COR-L47 (cell line): Measurements from ENCODE around the gene PDE7B.
"Not testable (repeated sequence)": the region's sequence is repeated elsewhere in the genome, so short reads cannot be mapped to it uniquely, and the experiment has no call there.

ENCODE experiments used
- DNase-seq: peaks from one replicate; lab custom pipeline; 2025; lab: John Stamatoyannopoulos, UW

PDE7B gene

DNA sequence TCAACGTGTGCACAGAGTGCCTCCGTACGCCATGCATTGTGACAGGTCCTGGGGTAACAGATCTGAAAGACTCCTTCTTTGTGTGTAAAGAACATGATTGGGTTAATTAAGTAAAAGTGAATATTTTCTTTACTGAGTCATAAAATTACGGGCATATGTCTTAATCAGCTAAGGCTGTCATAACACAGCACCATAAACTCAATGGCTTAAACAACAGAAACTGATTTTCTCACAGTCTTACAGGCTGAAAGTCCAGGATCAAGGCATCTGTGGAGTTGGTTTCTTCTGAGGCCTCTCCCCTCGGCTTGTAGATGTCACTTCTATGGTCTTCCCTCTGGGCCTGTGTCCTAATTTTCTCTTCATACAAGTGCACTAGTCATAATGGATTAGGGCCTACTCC is 221.7 kb downstream of the PDE7B start:
- no peak for DNase-seq

DNA sequence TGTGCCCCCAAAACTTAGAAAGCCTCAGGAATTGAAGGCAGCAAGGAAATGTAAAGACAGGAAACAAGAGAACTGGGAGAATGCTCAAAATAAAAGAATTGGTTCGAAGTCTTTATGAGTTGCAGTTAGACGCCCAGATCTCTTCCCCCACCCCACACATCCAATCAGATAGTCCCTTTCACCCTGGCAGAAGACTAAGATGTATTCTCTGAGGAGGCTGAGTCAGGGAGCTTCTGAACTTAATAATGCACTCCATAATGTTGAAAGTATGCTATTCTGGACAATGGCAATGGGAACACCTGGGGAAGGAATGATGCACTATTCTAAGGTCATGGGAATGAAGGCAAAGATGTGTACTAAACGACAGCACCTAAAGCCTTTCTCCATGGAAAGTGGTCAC is 225.0 kb downstream of the PDE7B start:
- no peak for DNase-seq

DNA sequence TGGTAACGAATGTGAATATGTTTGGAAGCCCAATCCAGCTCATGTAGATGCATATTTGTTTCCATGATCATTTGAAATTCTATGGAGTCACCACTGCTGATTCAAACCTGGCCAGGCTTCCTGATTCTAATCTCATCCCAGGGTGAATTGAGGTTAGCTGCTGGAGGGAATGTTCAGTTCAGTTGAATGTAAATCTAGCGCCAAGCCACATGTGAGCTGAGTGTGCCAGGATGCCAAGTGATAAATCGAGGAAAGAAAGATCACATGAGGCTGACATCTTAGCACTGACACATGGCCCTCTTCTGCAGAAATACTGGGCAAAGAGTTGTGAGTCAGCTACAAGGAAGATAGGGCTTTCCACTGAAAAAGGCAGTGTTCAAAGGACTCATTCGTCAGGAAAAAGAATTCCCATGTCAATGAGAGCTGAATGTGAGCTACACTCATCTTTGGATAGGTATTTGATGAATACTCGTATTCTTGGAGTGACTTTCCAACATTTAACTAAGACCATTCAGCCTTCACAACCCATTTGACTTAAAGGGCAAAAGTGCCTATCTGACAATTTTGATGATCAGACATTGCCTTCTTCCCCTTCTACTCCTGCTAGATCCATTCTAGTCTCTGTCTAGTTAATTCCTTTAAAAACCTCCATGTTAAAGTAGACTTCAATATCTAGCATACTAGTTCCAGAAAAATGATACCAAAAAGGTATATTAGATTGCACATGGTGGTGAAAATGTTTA is 226.5 kb downstream of the PDE7B start:
- DNase-seq = no peak

DNA sequence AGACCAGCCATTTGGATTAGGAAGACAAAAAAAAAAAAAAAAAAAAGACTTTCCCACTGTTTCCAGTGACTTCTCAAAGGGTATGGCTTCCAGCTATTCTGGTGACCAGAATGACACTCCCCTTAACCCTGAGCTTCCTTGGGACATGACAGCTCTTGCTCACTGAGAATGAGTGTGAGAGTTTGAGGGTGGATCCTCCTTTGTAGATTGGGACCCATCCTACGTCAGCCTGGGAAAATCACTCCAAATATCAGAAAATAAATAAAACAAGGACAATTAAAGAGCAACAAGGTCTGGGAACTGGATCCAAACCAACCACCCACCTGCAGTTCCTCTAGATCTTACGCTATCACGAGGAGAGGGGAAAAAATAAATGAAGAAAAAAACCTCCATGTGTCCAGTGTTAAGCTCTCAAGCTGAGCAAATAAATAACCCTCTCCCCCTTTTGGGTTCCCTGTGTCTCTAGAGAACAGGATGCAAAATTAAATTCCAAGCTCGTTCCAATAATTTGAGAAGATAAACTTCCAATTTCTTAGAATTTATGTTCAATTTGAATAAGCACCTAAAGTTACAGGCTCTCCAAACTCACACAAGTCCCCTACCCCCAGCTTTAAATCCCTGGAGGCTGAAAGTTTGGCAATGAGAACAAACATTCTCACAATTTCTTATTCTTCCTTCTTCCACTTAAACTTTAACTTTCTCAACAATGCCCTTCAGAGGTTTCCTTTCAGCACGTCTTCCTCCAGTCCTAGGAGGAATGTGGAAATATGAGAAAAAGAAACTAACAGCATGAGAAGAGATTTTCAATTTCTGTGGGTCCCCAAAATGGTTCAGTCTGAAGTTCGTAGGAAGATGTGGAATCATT is 228.4 kb downstream of the PDE7B start:
- no peak for DNase-seq

DNA sequence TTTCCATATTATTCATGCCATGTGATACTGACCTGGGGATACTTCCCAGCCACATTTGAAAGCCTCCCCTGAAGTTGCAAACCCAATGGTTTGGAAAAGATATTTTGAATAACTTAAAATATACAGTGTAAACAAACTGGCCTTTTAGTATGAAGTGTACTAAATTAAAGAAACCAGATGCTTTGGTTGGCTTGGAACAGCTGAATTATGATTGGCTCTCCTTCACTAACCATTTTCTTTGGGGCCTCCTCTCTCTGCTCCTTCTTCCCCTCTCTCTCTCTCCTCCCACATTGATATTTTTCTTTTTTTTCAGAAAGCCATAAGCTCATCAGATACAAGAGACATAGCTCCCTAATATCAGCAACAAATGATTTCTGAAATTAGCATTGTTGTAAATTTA is 232.0 kb downstream of the PDE7B start:
- DNase-seq = no peak

DNA sequence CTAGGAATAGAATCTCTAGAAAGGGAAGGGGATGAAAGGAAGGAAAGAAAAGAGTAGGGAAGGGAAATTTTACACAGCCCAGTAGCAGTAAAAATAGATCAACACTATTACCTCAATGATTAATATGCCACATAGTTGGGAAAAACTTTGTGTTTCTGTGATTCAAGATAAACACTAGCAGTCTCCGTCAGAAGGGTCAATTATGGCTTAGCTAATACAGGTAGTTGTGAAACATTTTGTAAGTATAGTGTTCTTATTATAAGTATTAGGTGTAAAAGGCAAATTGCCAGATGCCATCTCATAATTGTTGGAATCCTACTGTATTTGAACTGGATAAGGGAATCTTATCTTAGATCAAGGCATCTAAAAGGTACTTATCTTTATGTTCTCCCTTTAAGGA is 232.9 kb downstream of the PDE7B start:
- DNase-seq = no peak

DNA sequence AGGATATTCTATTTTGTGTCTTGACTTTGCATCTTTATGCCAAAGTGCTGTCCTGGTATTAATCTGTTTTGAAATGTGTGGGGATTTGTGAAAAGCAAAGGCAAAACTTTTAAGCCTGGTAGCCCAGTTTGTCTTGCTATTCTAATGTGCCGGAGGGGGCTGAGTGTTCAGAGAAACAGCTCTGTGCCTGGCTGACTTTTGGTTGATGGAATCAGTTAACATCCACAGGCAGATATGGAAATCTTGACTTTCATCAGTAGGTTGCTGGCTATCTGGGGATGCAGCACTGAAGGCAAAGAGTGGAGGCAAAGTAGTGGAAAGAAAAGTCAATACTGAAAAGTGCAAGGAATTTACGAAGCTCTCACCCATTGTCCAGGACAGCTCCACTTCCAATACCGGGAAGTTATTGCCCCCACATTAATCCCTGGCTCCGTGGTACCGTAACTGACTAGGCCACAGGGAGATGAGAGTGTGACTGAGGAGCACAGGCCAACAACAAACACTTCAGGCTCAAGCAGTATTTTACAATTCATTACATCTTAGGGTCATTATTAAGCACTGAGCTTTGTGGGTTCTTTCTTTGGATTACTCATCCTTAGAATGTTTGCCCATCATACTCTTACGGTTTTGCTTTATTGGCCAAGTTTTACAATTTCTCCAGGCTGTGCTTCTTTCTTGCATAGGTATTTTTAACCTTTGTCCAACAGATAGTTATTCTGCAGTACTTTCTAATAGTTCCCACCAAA is 234.0 kb downstream of the PDE7B start:
- DNase-seq = no peak

DNA sequence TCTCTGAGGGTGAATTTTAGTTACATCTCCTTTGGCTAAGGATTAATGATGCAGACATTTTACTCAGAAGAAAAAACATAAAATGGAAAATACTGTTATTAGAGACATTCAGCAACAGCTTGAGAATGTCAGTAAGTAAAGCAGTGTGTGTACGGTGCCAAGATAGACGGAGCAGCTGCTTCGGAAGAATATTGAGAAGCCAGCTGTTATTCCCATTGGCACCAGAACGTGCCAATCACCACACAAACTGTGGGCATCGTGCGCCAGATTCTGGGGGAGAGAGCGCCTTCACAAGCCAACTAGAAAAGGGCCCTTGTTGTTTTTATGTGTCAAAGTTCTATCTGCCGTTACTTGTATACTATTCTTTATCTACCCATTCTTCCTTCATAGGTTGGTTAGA is 235.2 kb downstream of the PDE7B start:
- DNase-seq = no peak

DNA sequence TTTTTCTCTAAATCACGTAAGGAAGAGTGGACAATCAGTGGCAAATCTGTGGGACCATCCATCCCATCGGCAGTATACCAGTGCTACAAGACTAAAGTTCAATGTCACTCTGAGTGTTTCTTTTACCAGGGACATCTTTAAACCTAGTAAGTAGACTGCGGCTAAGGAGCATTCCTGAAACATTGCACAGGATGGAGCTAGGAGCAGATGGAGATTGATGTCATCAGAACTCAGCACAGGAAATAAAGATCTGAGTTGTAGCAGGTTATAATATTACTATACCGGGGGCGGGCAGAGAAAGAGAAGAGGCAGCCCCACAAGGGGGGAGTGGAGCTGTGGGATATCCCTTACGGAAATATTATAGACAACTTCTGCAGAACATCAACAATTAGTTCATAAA is 236.5 kb downstream of the PDE7B start:
- no peak for DNase-seq

DNA sequence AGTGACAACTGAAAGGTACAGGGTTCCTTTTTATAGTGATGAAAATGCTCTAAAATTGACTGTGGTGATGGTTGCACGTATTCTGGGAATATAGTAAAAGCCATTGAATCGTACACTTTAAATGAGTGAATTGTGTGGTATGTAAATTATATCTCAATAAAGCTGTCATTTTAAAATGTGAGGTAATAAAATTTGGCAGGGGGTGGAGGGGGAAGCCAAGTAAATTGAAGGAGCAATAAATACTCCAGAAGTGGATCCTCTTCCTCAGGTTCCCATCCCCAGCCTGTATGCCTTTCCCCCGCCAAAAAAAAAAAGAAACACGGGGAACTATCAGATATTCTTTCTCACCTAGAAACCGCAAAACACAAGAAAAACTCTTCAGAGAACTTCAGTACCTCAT is 237.2 kb downstream of the PDE7B start:
- DNase-seq = no peak

DNA sequence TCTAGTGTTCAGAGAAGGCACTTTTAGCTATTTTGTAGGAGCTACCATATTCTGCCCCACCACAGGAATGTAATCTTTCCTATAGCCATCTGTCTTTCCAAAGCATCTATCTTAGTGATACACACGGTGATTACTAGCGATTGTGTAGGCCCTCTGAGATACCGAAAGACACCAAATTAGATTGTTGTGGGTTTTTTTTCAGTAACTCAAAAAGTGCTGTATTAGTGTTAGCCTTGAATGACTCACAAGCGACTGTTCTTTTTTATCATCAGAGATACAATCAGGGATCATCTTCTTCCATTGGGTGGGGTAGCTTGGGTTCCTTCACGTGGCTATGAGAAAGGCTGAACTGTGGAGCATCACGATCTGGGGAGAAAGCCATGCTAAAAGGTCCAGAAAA is 238.4 kb downstream of the PDE7B start:
- no peak for DNase-seq

DNA sequence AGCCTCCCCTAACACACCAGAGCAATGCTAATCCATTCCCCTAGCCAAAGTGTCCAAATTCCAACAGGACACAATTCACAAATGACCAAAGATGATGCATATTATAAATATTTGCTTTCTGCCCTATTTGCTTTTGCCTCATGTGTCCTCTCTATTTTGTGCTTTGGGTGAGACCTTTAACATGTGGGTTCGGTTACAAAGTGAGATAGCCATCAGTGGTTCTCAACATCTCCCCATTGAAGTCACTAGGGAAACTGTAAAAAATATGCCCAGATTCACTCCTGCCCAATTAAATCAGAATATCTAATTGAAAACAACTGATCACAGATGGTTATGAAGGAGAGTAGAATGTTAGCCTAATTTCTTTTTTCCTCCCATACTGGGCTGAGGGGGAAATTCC is 239.4 kb downstream of the PDE7B start:
- DNase-seq = no peak

DNA sequence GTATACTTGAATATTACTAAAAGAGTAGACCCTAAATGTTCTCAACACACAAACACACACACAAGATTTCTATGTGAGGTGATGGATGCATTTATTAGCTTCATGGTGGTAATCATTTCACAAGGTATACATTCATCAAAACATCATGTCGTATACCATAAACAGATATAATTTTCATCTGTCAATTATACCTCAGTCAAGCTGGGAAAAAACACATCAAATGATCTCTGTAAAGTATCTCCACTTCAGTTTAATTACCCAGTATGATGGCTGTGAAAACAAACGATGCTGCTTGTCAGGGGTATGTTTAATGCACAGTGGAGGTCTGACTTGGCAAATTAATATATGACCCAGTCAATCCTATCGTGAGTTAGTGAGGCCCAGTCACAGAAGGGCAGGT is 241.4 kb downstream of the PDE7B start:
- DNase-seq = no peak

DNA sequence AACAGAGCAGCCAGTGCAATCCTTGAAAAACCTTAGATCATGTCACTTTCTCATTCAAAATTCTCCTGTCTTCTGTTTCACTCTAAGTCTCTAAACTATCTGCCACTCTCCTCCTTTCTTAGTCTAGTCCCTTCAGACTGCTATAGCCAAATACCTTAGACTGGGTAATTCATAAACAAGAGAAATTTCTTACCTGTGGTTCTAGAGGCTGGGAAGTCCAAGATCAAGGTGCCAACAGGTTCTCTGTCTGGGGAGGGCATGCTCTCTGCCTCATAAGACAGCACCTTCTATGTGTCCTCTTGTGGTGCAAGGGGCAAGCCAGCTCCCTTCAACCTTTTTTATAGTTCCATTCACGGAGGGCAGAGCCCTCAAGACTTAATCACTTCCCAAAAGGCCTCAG is 242.3 kb downstream of the PDE7B start:
- no peak for DNase-seq

DNA sequence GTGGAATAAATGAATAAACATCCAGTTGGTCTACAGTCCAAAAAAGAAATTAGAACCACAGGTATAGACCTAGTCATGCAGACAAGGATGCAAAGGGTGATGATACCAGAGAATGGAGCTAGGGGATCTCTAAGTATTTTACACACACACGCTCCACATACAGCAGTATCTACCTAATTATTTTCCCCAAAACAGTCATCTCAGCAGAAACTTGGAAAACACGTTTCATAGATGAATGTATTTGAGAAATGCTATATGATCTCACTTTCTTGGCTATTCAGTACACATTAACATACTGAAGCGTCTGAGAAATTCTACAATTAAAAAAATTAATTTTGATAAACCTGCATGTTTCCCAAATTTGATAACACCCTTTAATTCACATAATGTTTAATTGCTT is 243.3 kb downstream of the PDE7B start:
- DNase-seq = no peak

DNA sequence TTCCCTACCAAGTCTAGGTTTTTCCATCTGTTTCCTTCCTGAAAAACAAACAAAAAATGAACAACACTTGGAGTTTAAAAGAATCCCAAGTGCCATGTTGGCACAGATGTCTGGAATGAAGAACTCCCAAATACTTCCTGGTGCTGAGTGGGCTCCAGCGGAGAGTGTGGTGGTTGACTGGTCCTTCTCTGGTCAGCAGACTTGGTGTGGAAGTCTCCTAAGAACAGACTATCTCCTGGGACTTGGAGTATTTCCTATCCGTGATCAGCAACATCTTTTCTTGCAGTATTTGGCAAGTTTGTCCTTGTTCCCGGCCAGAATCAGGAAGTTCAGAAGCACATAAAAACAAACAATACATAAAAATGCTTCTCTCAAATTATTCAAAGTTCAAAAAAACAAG is 244.5 kb downstream of the PDE7B start:
- DNase-seq = no peak

DNA sequence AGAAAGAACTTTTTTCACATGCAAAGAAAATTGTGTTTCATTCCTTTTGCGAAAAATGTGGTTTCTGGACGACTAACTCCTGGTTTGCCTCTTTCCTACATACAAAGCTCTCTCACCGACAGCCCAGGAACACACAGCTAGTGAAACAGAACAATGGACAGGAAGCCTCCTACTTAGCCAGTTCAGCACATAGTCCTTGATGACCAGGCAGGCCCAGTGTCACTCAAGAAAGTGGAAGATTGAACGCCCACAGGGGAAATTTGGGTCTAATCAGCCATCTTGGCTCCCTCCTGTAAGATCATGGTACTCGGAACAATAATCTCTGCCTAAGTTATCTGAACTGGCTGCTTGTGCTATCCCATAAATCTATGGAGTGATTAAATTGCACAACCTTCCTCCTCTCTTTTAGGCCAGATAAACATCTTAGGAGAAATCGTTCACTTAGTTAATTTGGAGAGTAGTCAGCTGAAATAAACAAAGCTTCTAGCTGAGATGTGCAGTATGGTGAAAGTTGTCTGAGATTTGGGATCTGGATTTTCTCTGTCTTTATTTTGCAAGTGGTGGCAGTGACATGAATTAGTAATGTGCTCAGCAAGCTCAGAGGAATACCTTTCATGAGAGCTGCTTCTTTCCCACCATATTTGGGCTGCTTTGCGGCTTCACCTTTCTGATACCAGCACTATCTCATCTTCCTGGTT is 251.6 kb downstream of the PDE7B start:
- no peak for DNase-seq

DNA sequence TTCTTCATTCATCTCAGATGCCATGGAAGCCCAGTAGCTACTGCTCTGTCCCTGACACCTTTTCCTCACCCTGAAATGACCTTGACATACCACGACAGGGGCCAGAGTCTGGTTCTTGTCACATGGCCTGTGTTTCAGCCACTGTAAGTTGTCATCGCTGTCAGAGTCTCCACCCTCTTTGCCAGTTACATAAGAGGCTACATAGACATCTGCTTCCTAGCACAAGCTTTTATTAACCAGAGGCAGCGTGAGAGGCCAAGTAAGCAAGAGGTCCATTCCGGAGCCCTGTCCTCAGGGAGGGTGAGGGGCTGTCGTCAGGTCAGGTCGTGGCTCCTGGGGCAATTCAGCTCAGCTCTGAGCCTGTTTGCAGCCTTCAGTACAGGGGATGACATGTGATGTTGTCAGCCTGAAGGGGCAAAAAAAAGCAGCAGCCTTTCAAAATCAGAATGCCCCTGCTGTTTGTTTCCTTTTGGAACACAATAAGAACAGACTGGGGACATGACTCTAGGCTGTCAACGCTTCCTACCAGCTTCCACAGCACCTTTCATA is 252.3 kb downstream of the PDE7B start:
- no peak for DNase-seq

DNA sequence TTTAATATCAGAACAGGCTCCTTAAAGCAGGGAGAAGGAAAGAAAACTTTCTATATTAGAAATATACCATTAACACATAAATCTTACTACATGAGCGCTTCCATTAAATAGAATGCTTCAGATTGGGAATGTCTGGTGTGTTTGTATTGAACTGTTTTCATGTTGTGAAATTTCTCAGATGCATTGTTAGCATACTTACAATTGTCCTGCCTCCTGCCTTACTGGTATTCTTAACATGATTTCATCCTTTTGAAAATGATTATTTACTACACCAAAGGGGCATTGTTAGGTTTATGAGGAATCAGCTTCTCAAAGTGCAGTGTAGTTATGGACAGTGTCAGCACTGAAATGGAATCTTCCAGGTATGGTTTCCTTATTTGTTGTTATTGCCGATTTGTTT is 253.1 kb downstream of the PDE7B start:
- DNase-seq = no peak

DNA sequence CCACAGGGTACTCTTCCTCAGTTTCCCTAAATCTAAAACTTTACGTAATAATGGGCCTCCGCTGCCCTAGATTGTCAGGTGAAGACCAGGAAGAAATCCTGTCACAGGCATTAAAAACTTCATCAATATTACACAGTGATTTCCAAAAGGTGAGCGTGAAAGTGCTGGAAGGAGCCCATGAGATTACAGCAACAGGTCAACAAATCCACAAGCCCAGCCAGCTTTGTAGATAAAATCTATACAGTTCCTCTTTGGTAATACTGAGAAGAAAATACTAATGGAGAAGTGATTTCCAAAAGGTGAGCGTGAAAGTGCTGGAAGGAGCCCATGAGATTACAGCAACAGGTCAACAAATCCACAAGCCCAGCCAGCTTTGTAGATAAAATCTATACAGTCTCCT is 254.3 kb downstream of the PDE7B start:
- not testable (repeated sequence) for DNase-seq

DNA sequence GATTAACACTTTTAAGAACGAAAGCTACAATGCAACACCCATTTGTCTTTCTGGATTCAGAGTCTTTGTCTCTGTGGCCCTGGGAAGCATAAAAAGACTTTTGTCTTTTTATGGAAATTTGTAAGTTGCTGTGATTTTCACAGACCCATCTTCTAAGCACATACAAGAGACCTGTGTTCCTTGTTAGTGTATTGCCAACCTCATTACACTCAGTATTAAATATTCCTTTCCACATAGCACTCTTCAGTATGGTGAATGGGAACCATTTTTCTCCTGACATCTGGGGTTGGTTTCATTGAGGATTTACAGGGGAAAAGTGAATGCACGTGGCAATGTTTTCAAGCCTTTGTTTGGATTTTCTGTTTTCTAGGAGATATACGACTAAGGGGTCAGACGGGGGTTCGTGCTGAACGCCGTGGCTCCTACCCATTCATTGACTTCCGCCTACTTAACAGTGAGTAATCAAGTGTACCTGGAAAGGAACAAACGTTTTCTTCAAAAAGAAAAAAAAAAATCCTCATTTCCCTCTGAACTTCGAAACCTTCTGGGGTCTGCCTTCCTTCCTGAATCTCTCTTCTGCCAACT is 257.0 kb downstream of the PDE7B start:
- DNase-seq = no peak

DNA sequence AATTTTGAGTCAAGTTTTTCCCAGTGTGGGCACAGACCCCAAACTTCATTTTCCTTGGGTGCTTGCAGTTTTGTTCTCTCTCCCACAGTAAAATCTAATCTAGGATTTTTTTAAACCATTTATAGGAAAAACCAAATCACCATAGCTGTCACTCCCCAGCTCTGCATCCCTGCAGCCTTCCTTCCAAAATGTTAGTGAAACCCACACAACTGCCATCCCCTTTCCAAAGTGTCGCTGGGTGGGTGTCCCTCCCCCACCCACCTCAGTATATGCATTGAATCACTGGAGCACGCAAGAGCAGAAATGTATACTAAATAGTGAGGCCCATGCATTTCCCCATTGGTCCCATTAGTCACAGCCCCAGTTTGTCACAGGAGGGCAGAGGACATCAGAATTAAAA is 260.3 kb downstream of the PDE7B start:
- no peak for DNase-seq
